Astrocyte of the hippocampus (primary cell): Measurements from ENCODE around the gene NHSL2.
"Not testable (repeated sequence)": the region's sequence is repeated elsewhere in the genome, so short reads cannot be mapped to it uniquely, and the experiment has no call there.

ENCODE experiments used
- DNase-seq: peaks from one replicate; pipeline ENCODE4 v3.0.0; 2011; ENCODE audit warnings: low read depth, low spot score

NHSL2 gene

GRCh38 chrX:71923516-71923915, 12.9 kb downstream of the NHSL2 start:
- DNase-seq = no peak

- no peak for DNase-seq
Measured at GRCh38 chrX:71927040-71927439, 16.4 kb downstream of the NHSL2 start.

- no peak for DNase-seq
Measured at GRCh38 chrX:71928856-71929255, 18.2 kb downstream of the NHSL2 start.

- no peak for DNase-seq
Measured at GRCh38 chrX:71930298-71930697, 19.7 kb downstream of the NHSL2 start.

GRCh38 chrX:71935476-71935875, 24.8 kb downstream of the NHSL2 start:
- no peak for DNase-seq

GRCh38 chrX:71936632-71937031, 26.0 kb downstream of the NHSL2 start:
- DNase-seq = no peak

GRCh38 chrX:71938371-71938770, 27.7 kb downstream of the NHSL2 start:
- no peak for DNase-seq

GRCh38 chrX:71941145-71941544, 30.5 kb downstream of the NHSL2 start:
- DNase-seq = no peak

- peak; percentile 74 for DNase-seq
Measured at GRCh38 chrX:71941776-71942175, 31.1 kb downstream of the NHSL2 start.

- DNase-seq = no peak
Measured at GRCh38 chrX:71944369-71944768, 33.7 kb downstream of the NHSL2 start.

GRCh38 chrX:71945237-71945805, 34.7 kb downstream of the NHSL2 start:
- DNase-seq = no peak

- no peak for DNase-seq
Measured at GRCh38 chrX:71949363-71949762, 38.7 kb downstream of the NHSL2 start.

- DNase-seq = peak; percentile 28
Measured at GRCh38 chrX:71949844-71950445, 39.3 kb downstream of the NHSL2 start.

- DNase-seq = no peak
Measured at GRCh38 chrX:71953391-71953790, 42.7 kb downstream of the NHSL2 start.

- DNase-seq = no peak
Measured at GRCh38 chrX:71953946-71954345, 43.3 kb downstream of the NHSL2 start.

- DNase-seq = no peak
Measured at GRCh38 chrX:71954458-71954857, 43.8 kb downstream of the NHSL2 start.

- DNase-seq = no peak
Measured at GRCh38 chrX:71955530-71956120, 45.0 kb downstream of the NHSL2 start.

GRCh38 chrX:71958281-71958675, 47.6 kb downstream of the NHSL2 start:
- no peak for DNase-seq

GRCh38 chrX:71964184-71964583, 53.5 kb downstream of the NHSL2 start:
- DNase-seq = not testable (repeated sequence)

GRCh38 chrX:71974916-71975315, 64.3 kb downstream of the NHSL2 start:
- no peak for DNase-seq

- peak; percentile 16 for DNase-seq
Measured at GRCh38 chrX:71976753-71977152, 66.1 kb downstream of the NHSL2 start.

- no peak for DNase-seq
Measured at GRCh38 chrX:71978164-71978563, 67.5 kb downstream of the NHSL2 start.

GRCh38 chrX:71989768-71990426, 79.3 kb downstream of the NHSL2 start:
- DNase-seq = peak; percentile 18
